Activated CD8-positive, alpha-beta T cell treated with anti-CD3 and anti-CD28 coated beads for 36 hours (primary cell): ENCODE results near the gene CKAP5. TPM values are rescaled to one million over a fixed set of nuclear protein-coding genes. Genes with fewer than 3 reads are reported as not detected.

Experiments
- ATAC-seq: fragments of 200-7000 bp; cut with Tn5 transposase; one replicate; pipeline ENCODE4 v1.10.0; 2021; ENCODE audit warnings: mild to moderate bottlenecking, moderate library complexity
- CTCF ChIA-PET: fragments of 350-600 bp; sonication (Branson Sonifier 250); formaldehyde crosslinking; loops from one replicate; lab custom pipeline; 2021; ENCODE audit warnings: antibody characterized with exemption; lab: Charles Lee
- POLR2A ChIA-PET: fragments of 350-600 bp; sonication (Branson Sonifier 250); formaldehyde crosslinking; loops from one replicate; lab custom pipeline; 2021; ENCODE audit warnings: antibody characterized with exemption; lab: Charles Lee
- DNase-seq: peaks from one replicate; pipeline ENCODE4 v3.0.0-alpha.2; 2020
- H3K27ac Mint-ChIP-seq: one replicate; pipeline ENCODE4 v1.8.0; 2021; ENCODE audit warnings: mild to moderate bottlenecking, mixed read lengths
- H3K27me3 Mint-ChIP-seq: one replicate; pipeline ENCODE4 v1.8.0; 2021; ENCODE audit warnings: mixed read lengths
- H3K36me3 Mint-ChIP-seq: one replicate; pipeline ENCODE4 v1.8.0; 2021; ENCODE audit warnings: low read depth, mixed read lengths
- H3K4me1 Mint-ChIP-seq: one replicate; pipeline ENCODE4 v1.8.0; 2021; ENCODE audit warnings: low read depth, mixed read lengths
- H3K4me3 Mint-ChIP-seq: one replicate; pipeline ENCODE4 v1.8.0; 2021; ENCODE audit warnings: mild to moderate bottlenecking, moderate library complexity, mixed read lengths
- H3K9me3 Mint-ChIP-seq: one replicate; pipeline ENCODE4 v1.8.0; 2021; ENCODE audit warnings: mixed read lengths
- CTCF ChIP-seq: fragments of 200-600 bp; IDR thresholded peaks from one replicate; pipeline ENCODE4 v1.8.0; 2022; ENCODE audit warnings: antibody characterized with exemption, mild to moderate bottlenecking
- intact Hi-C: fragments of 100-400 bp; cut with micrococcal nuclease; formaldehyde crosslinking; loops from one replicate; pipeline ENCODE4 v1.10.0; 2022
- total RNA-seq, 2 experiments: library from RNA; stranded (reverse); gene quantifications; one replicate each; pipeline ENCODE4 v1.2.3, GENCODE V29; 2021

Gene CKAP5
- total RNA-seq, 2 experiments from 2014 or later = 137 to 145 TPM

GRCh38 chr11:46759196-46759595, 86.9 kb downstream of the CKAP5 start:
- POLR2A ChIA-PET = no interaction called here
- intact Hi-C loops = no loop called here
- no peak overlapping the region for H3K4me3 Mint-ChIP-seq
- H3K9me3 Mint-ChIP-seq = no peaks in the 10 kb centered on the region
- no peaks in the 10 kb centered on the region for H3K27me3 Mint-ChIP-seq
- TF ChIP-seq CTCF = no peak
- CTCF ChIA-PET = interaction anchor here (1.0 to 1.4 kb wide), 2 partner anchors 50 kb away, joined by 3 read pairs; no protein-coding TSS in a partner anchor
- peaks cover 57% of the 10 kb centered on the region for H3K36me3 Mint-ChIP-seq
- H3K4me1 Mint-ChIP-seq = no peaks in the 10 kb centered on the region
- no peak for DNase-seq
- no peak overlapping the region for H3K27ac Mint-ChIP-seq
- ATAC-seq = no peak

- peaks cover 55% of the 10 kb centered on the region for H3K36me3 Mint-ChIP-seq
- H3K4me3 Mint-ChIP-seq = no peak overlapping the region
- ATAC-seq (no peak), DNase-seq (no peak)
- ChIA-PET POLR2A (no interaction called here), CTCF (no interaction called here)
- no peak for TF ChIP-seq CTCF
- intact Hi-C loops = no loop called here
- H3K27ac Mint-ChIP-seq = peak overlapping the region; percentile 2
- no peaks in the 10 kb centered on the region for H3K27me3 Mint-ChIP-seq
- no peaks in the 10 kb centered on the region for H3K9me3 Mint-ChIP-seq
- H3K4me1 Mint-ChIP-seq = no peaks in the 10 kb centered on the region
These were observed 90.1 kb downstream of the CKAP5 start for GRCh38 chr11:46755962-46756361.

GRCh38 chr11:46747150-46747549, 98.9 kb downstream of the CKAP5 start:
- H3K36me3 Mint-ChIP-seq = peaks cover 63% of the 10 kb centered on the region
- H3K27me3 Mint-ChIP-seq = no peaks in the 10 kb centered on the region
- intact Hi-C loops = no loop called here
- H3K4me3 Mint-ChIP-seq = no peak overlapping the region
- TF ChIP-seq CTCF = no peak
- H3K9me3 Mint-ChIP-seq = no peaks in the 10 kb centered on the region
- ATAC-seq = no peak
- DNase-seq = no peak
- H3K27ac Mint-ChIP-seq = no peak overlapping the region
- CTCF ChIA-PET = no interaction called here
- POLR2A ChIA-PET = interaction anchor here (1.0 kb wide), 1 partner anchor 13 kb away, joined by 3 read pairs; no protein-coding TSS in a partner anchor
- H3K4me1 Mint-ChIP-seq = no peaks in the 10 kb centered on the region

GRCh38 chr11:46745995-46746394, 100.1 kb downstream of the CKAP5 start:
- Mint-ChIP-seq H3K27me3 (no peaks in the 10 kb centered on the region), H3K4me1 (no peaks in the 10 kb centered on the region), H3K36me3 (peaks cover 67% of the 10 kb centered on the region), H3K9me3 (no peaks in the 10 kb centered on the region), H3K27ac (no peak overlapping the region), H3K4me3 (no peak overlapping the region)
- DNase-seq (no peak), ATAC-seq (no peak)
- CTCF ChIA-PET = no interaction called here
- intact Hi-C loops = no loop called here
- POLR2A ChIA-PET = interaction anchor here (1.0 kb wide), 1 partner anchor 14 kb away, joined by 3 read pairs; no protein-coding TSS in a partner anchor
- no peak for TF ChIP-seq CTCF

GRCh38 chr11:46745328-46745727, 100.8 kb downstream of the CKAP5 start:
- intact Hi-C loops = no loop called here
- CTCF ChIA-PET = no interaction called here
- H3K36me3 Mint-ChIP-seq = peaks cover 62% of the 10 kb centered on the region
- ATAC-seq (no peak), DNase-seq (no peak)
- no peaks in the 10 kb centered on the region for H3K27me3 Mint-ChIP-seq
- no peak overlapping the region for H3K4me3 Mint-ChIP-seq
- H3K4me1 Mint-ChIP-seq = no peaks in the 10 kb centered on the region
- no peaks in the 10 kb centered on the region for H3K9me3 Mint-ChIP-seq
- no peak overlapping the region for H3K27ac Mint-ChIP-seq
- TF ChIP-seq CTCF = no peak
- POLR2A ChIA-PET = no interaction called here
